ENCODE measurements around the gene SSX4B.
A peak's percentile ranks its signal among the peaks of the same experiment; 100 is the strongest.
"Not testable (repeated sequence)": the region's sequence is repeated elsewhere in the genome, so short reads cannot be mapped to it uniquely, and the experiment has no call there.

SSX4B gene

GRCh38 chrX:48450076-48450475 lies 38.3 kb upstream of the SSX4B start:
- no peak for DNase-seq (ENCODE audit: low spot score)
- H3K4me3 ChIP-seq = no peak overlapping the region
- TF ChIP-seq, protein P1, sequence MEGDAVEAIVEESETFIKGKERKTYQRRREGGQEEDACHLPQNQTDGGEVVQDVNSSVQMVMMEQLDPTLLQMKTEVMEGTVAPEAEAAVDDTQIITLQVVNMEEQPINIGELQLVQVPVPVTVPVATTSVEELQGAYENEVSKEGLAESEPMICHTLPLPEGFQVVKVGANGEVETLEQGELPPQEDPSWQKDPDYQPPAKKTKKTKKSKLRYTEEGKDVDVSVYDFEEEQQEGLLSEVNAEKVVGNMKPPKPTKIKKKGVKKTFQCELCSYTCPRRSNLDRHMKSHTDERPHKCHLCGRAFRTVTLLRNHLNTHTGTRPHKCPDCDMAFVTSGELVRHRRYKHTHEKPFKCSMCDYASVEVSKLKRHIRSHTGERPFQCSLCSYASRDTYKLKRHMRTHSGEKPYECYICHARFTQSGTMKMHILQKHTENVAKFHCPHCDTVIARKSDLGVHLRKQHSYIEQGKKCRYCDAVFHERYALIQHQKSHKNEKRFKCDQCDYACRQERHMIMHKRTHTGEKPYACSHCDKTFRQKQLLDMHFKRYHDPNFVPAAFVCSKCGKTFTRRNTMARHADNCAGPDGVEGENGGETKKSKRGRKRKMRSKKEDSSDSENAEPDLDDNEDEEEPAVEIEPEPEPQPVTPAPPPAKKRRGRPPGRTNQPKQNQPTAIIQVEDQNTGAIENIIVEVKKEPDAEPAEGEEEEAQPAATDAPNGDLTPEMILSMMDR (IDR thresholded peaks at IDR 0.05) = no peak
- H3K27ac ChIP-seq = no peak overlapping the region

- not testable (repeated sequence) for H3K27ac ChIP-seq; DNase-seq (ENCODE audit: low spot score); H3K4me3 ChIP-seq
Observed at GRCh38 chrX:48447201-48447600, 35.4 kb upstream of the SSX4B start.

DNA sequence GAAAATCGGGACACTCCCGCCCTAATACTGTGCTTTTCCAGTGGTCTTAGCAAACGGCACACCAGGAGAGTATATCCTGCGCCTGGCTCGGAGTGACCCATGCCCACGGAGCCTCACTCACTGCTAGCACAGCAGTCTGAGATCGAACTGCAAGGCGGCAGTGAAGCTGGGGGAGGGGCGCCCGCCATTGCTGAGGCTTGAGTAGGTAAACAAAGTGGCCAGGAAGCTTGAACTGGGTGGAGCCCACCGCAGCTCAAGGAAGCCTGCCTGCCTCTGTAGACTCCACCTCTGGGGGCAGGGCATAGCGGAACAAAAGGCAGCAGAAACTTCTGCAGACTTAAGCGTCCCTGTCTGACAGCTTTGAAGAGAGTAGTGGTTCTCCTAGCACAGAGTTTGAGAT lies 22.0 kb upstream of the SSX4B start:
- H3K4me3 ChIP-seq; H3K27ac ChIP-seq; DNase-seq (ENCODE audit: low spot score): not testable (repeated sequence)

DNA sequence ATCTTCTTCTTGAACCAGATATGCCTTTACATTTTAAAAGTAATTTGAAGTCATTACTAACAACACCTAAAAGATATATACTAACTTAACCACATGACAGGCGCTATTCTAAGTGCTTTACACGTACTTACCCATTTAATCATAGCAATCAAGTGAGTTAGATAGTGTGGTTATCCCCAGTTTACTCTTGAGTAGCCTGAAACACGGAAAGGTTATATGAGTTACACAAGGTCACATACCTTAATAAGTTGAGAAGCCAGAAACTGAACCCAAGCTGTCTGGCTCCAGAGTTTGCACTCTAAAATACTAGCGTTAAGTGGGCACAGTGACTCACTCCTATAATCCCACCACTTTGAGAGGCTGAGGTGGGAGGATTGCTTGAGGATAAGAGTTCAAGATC lies 18.4 kb upstream of the SSX4B start:
- not testable (repeated sequence) for H3K27ac ChIP-seq; DNase-seq (ENCODE audit: low spot score); H3K4me3 ChIP-seq

DNA sequence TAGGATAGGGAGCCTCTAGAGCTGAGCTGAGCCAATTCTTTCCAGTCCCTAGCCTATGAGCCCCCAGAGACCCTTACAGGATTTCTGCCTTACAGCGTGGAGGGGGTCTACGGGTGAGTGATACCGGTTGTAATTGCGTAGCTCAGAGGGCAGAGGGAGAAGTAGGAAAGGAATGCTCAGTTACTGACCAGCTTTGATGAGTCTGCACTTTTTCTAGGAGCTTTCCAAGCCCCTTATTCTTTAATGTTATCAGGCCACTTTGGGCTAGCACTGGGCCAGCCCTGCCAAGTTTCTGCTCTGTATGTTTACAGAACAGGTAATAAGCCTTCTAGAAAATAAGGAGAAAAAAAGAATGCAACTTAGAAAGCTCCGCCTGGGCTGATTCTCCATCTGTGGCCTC lies 17.8 kb upstream of the SSX4B start:
- H3K27ac ChIP-seq; DNase-seq (ENCODE audit: low spot score); H3K4me3 ChIP-seq: not testable (repeated sequence)

GRCh38 chrX:48427027-48427716 lies 15.4 kb upstream of the SSX4B start:
- not testable (repeated sequence) for H3K27ac ChIP-seq; H3K4me3 ChIP-seq; DNase-seq (ENCODE audit: low spot score)

DNA sequence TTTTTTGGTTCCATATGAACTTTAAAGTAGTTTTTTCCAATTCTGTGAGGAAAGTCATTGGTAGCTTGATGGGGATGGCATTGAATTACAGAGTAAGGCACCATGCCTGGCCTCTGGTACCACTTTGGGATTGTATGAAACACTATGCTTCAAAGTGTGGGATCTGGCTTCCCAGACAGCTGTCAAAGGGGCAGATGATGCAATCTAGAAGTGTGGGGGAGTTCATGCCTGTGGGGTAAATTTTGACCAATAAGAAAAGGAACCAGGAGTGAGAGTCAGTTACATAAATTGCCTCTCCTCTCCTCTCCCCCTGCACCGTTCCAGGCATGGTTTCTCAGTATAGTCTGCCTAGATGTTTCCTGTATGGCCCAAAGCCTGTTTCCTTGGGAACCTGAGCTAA lies 13.9 kb downstream of the SSX4B start:
- not testable (repeated sequence) for H3K4me3 ChIP-seq, H3K27ac ChIP-seq
- DNase-seq (ENCODE audit: low spot score) = peak; percentile 17

- H3K27ac ChIP-seq; H3K4me3 ChIP-seq; DNase-seq (ENCODE audit: low spot score): not testable (repeated sequence)
Observed at GRCh38 chrX:48396931-48397330, 14.8 kb downstream of the SSX4B start.

DNA sequence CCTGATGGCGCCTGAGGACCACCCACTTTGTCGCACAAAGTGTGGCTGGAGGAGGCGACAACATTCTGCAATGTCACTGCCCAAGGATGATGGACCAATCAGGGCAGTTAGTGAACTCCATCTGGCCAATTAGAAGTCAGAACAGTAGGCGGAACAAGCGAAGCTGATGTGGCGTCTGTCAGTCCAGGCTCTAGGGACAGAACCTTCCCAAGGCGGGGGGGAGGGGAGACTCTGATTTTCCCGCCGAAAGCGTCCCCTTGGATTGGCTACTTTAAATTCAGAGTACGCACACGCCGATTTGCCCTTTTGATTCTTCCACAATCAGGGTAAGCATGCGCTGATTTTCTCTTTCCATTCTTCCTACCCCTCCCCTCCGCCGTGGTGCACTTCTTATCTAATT lies 28.5 kb downstream of the SSX4B start, which contains the start of gene SSX4:
SSX4 (plus strand) TSS at position 301 of the 400 bp plus-strand sequence. CDS start 515 bp downstream, outside the sequence.
- H3K4me3 ChIP-seq; H3K27ac ChIP-seq; DNase-seq (ENCODE audit: low spot score): not testable (repeated sequence)

DNA sequence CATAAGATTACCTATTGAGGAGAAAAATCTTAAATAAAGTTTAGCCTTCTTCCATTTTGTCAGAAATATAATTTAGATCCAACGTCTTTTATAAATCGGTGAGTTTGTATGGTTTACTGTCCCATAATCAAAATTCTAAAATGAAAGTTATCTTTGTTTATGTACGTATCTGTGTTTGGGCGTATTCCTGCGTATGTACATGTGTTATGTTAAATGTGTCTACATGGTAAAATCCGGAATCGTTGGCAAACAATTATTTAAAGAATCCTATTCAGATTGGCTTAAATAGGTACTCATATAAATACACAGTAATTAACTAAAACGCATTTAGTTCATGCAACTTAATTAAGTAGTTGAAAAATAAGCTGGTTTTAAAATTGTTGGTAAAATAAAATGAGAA lies 41.4 kb downstream of the SSX4B start:
- not testable (repeated sequence) for DNase-seq (ENCODE audit: low spot score); H3K27ac ChIP-seq; H3K4me3 ChIP-seq

GRCh38 chrX:48367717-48368408 lies 43.9 kb downstream of the SSX4B start:
- H3K4me3 ChIP-seq; H3K27ac ChIP-seq; DNase-seq (ENCODE audit: low spot score): not testable (repeated sequence)

DNA sequence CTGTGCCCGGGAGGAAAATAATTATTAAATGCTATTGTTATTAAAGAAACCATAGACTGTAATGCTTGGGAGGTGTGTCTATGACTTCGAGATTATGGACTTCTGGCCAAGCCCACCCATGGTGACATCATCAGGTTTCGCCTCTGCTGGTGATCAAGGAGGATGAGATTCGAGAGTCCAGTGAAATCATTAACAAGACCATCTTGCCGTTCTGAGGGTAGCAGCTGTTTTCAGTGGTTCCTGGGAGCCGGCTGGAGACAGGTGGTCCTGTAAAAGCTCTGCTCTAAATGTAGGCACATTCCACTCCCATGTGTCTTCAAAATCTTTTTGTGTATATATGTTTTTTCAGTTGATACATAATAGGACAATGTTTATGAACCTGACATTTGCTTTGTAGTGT lies 52.5 kb downstream of the SSX4B start:
- DNase-seq (ENCODE audit: low spot score); H3K27ac ChIP-seq; H3K4me3 ChIP-seq: not testable (repeated sequence)

- DNase-seq (ENCODE audit: low spot score) = no peak
- no peak overlapping the region for H3K4me3 ChIP-seq
- TF ChIP-seq, protein P1 (IDR thresholded peaks at IDR 0.05) = no peak
- no peak overlapping the region for H3K27ac ChIP-seq
Observed at GRCh38 chrX:48357681-48358080, 54.1 kb downstream of the SSX4B start.

- not testable (repeated sequence) for DNase-seq (ENCODE audit: low spot score); H3K27ac ChIP-seq; H3K4me3 ChIP-seq
Observed at GRCh38 chrX:48356315-48357094, 55.3 kb downstream of the SSX4B start, which contains the start of gene SSX3. TSS of gene SSX3 (minus strand) at chrX:48356703. CDS start at chrX:48355249, 1,454 bp downstream.
